HT-29 (cell line): ENCODE measurements around the gene INPP5J. TPM values are rescaled to one million over a fixed set of nuclear protein-coding genes. Genes with fewer than 3 reads are reported as not detected.
A peak's percentile ranks its signal among the peaks of the same experiment; 100 is the strongest.
"Not testable (repeated sequence)": the region's sequence is repeated elsewhere in the genome, so short reads cannot be mapped to it uniquely, and the experiment has no call there.

Source experiments
- DNase-seq: peaks from one replicate; pipeline ENCODE4 v3.0.0-alpha.2; 2015; ENCODE audit warnings: low spot score
- total RNA-seq: library from RNA; depleted of rRNA; stranded (reverse); fragments of >200 nt; shearing (Covaris generic); gene quantifications from 2 replicates; pipeline ENCODE4 v1.2.3, GENCODE V29; 2014; rRNA removed

Gene INPP5J, protein sequence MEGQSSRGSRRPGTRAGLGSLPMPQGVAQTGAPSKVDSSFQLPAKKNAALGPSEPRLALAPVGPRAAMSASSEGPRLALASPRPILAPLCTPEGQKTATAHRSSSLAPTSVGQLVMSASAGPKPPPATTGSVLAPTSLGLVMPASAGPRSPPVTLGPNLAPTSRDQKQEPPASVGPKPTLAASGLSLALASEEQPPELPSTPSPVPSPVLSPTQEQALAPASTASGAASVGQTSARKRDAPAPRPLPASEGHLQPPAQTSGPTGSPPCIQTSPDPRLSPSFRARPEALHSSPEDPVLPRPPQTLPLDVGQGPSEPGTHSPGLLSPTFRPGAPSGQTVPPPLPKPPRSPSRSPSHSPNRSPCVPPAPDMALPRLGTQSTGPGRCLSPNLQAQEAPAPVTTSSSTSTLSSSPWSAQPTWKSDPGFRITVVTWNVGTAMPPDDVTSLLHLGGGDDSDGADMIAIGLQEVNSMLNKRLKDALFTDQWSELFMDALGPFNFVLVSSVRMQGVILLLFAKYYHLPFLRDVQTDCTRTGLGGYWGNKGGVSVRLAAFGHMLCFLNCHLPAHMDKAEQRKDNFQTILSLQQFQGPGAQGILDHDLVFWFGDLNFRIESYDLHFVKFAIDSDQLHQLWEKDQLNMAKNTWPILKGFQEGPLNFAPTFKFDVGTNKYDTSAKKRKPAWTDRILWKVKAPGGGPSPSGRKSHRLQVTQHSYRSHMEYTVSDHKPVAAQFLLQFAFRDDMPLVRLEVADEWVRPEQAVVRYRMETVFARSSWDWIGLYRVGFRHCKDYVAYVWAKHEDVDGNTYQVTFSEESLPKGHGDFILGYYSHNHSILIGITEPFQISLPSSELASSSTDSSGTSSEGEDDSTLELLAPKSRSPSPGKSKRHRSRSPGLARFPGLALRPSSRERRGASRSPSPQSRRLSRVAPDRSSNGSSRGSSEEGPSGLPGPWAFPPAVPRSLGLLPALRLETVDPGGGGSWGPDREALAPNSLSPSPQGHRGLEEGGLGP
- total RNA-seq, result 1.8 TPM in 2 replicates

DNA sequence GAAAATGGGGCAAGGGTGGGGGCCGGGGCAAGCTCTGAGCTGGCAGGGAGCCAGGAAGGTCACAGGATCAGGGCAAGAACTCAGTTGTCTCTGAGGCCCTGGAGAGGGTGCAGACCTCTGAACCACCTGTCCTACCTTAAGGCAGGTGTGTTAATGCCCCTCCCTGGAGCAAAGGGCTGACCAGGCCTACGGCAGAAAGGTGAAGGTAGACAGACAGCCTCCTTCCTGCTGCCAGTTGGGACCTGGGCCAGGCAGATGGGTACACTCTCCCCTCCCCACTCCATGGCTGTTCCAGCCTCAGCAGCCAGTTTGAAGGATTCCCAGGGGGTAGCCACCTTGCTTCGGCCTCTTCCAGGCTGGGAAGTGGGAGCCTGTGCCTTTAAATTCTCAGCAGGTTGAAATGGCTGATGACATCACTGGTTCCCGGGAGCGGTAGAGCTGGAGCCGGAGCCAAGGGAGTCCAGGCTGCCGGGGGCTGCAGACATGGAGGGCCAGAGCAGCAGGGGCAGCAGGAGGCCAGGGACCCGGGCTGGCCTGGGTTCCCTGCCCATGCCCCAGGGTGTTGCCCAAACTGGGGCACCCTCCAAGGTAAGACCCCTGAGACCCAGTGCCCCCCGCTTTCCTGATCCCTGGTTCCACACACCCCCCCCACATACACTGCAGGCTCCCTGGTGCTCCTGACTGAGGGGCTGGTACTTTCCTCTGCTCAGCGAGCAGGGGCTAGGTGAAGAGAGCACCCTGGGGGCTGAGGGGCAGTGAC lies at the start of gene INPP5J:
Gene INPP5J (plus strand): TSS at position 435 of the 760 bp plus-strand sequence. CDS start 49 bp downstream, at position 484.
- peak; percentile 38 for DNase-seq

DNA sequence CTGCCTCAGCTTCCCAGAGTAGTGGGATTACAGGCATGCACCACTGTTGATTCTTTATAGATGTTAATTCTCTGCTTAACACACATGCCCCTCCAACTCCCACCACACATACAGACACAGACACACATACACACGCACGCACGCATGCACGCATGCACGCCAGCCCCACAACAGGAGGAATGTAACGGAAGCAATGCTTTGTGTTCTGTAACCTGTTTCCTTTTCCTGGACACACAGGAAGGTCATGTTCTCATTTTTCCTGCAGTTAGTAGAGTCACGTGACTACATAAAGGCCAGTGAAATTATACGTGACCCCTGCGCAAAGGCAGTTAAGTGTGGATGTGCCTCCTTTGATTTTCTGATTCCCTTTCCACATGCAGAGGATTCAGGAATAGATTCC lies 49.6 kb upstream of the INPP5J start:
- not testable (repeated sequence) for DNase-seq

- not testable (repeated sequence) for DNase-seq
Observed at GRCh38 chr22:31073545-31074145, 49.1 kb upstream of the INPP5J start.

- DNase-seq, result no peak
Observed at GRCh38 chr22:31075961-31076360, 46.8 kb upstream of the INPP5J start.

- no peak for DNase-seq
Observed at GRCh38 chr22:31077681-31078080, 45.1 kb upstream of the INPP5J start.

GRCh38 chr22:31078389-31078788 lies 44.4 kb upstream of the INPP5J start:
- DNase-seq, result peak; percentile 47

DNA sequence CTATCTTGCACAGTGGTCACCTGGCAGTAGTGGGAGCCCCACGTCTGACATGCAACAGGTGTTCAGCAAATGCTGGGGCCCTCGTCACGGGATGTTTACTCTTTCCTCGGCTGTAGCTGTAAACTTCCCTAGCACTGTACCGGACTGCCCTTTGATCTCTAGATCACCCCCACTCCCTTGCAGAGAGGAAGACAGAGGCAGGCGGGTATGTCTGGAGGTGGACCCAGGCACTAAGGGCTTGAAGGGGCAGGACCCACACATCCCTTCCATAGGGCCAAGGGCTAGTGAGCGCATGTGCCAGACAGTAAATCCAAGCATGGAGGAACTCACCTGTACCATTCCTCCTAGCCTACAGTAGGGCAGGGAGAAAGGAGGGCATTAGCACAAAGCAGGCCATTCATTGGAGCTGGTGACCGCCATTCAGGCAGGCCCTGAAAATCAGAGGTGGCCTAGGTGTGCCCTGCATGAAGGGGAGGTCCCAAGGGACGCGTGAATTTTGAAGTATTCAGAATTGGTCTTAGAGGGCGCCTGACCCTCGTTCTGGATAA lies 43.6 kb upstream of the INPP5J start:
- DNase-seq, result peak; percentile 58

- peak; percentile 9 for DNase-seq
Observed at GRCh38 chr22:31080164-31080847, 42.5 kb upstream of the INPP5J start.

- peak; percentile 88 for DNase-seq
Observed at GRCh38 chr22:31080848-31081649, 41.7 kb upstream of the INPP5J start, which contains the start of gene SMTN. SMTN (plus strand) TSS chr22:31081318; CDS start chr22:31083259, 1,941 bp downstream.

GRCh38 chr22:31081963-31082605 lies 40.7 kb upstream of the INPP5J start:
- DNase-seq, result no peak

DNA sequence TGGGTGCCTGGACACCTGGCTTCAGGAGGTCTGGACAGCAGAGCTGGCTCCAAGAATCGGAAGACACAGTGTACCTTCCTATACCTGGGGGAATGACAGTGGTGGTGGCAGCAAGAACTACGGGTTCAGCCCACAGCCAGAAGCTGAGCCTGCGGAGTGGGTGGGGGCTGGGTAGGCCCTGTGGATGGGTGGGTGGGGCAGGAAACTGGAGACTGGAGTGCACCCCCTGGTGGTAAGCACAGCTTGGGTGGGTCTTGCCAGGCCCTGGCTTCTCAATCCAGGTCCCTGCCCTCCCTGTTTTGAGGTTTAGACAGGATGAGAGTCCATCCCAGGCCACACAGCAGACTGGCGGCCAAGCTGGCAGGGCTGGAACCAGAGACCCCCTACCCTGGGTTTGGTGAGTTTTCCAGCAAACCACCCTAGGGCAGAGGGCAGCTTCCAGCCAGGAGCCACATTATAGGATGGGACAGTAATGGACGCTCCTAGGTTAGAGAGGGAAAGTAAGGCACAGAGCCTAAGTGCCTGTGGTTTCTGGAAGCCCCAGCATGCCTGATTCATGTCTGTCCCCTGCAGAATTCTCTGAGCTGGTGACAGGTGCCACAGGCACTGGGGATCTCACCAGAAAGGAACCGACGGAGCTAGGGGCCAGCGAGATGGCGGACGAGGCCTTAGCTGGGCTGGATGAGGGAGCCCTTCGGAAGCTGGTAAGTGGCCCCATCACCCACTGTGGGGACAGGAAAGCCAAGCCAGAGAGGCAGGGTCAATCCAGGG lies 40.0 kb upstream of the INPP5J start:
- peak; percentile 74 for DNase-seq

DNA sequence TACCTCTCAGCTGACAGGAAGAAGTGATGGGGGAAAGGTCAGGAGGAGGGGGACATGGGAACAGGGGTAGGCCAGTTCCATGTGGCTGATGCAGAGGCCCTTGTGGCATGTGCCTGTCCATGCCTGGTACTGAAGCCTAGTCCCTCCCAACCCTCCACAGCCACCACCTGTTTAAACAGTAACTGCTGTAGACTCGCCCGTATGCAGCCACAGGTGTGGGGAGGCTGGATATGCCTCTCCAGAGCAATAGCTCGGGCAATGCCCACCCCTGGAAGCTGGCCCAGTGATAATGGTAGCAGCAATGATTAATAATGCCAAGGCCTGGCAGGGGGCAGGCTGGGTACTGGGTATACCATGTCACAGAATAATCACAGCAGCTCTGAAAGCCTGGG lies 39.4 kb upstream of the INPP5J start:
- DNase-seq, result peak; percentile 57

DNA sequence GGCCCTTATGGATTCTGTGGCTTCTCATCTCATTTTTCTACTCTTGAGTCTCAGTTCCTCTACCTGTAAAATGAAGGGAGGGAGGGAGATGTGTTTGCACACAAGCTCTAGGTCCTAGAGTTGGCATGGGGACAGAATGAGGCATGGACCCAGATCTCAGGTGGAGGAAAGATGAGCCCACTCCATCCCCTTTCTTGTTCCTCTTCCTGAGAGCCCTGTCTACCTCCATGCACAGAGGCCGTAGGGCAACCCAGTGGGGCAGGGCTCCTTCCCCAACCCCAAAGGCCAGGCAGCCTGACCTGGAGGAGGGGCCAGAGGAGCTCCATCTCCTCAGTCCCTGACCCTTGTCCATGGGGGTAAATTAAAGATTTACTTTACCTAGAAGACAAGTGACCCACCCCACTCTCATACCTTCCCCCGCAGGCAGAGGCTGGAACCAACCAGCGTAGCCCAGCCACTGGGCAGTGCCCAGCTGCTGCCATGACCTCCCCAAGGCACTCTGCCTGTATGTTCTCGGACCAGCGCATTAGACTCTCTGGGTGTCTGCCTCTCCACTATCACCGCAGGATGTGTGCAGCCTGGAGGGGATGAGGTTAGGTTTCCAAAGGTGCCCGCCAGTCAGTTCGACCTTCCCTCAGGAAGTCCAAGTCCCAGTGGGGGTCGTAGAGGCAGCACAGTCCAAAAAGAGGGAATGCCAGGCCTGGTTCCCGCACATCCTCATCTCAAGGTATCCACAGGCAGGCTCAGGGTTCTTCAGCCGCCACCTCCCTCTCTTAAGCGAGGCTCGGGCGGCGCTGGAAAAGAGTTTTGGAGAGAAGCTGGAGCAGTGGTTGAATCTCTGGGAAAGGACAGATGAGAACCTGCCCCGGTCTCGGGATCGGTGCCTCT lies 38.6 kb upstream of the INPP5J start:
- DNase-seq, result peak; percentile 52

DNA sequence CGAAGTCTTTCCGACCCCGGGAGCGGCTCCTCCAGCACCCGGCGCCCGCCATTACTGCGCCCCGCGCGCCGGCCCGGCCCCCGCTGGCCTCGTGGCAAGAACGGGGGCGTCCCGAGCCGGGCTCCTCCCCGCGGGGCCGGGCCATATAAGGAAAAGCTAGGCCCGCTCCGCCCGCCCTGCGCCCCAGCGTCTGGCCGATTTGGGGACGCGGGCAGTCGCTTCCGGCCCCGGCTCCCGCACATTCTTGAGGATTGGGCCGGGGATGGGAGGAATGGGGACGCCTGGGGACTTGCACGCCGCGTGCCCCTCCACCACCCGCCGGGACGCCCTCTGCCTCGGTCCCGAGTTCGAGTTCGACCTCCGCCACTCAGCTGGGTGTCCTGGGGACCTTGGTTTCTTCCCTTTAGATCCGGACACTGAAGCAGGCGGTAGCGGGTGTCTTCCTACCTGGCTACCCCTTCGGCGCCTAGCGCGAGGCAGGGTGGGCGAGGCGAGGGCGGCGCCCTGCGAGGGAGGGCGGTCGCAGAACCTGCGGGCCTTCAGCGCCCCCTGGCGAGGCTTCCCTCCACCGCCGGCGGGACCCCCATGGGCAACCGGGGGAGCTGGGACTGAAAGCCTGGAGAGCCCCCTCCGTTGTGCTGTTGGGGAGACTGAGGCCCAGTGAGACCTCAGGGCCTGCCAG lies 37.8 kb upstream of the INPP5J start:
- peak; percentile 77 for DNase-seq

DNA sequence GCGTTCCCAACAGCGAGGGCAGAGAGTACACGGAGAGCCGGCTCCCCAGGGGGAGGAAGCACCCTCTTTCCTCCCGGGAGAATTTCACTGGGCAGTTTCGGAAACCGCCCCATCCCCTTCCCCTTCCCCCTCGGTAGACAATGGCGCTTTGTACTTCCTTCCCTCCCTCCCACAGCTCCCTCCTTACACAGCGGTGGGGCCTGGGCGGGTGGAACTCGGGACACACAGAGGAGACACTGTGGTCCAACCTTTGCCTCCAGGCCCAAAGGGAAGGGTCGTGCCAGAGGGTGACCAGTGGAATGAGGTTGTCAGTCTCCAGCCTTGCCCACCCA lies 37.3 kb upstream of the INPP5J start:
- DNase-seq, result peak; percentile 13

GRCh38 chr22:31085928-31086327 lies 36.8 kb upstream of the INPP5J start:
- DNase-seq, result no peak
